Keratinocyte (primary cell): ENCODE results near the gene CLSTN1.

Source experiments
- EZH2 ChIP-seq: IDR thresholded peaks from one replicate; pipeline ENCODE4 v1.6.1; 2012; ENCODE audit warnings: inconsistent platforms, mild to moderate bottlenecking, low read length, moderate library complexity
- TF ChIP-seq, protein P1 (sequence below), 3 experiments: IDR thresholded peaks in 1 of 3; conservative IDR thresholded peaks in 1 of 3; optimal IDR thresholded peaks in 1 of 3; 2 replicates in 2 of 3; 3 replicates in 1 of 3; pipeline versions ENCODE3 to v1.5.1; 2011; ENCODE audit warnings: low read length in 3 of 3, mild to moderate bottlenecking in 3 of 3, moderate library complexity in 2 of 3, control low read depth in 1 of 3, inconsistent platforms in 1 of 3; ENCODE audit not compliant: insufficient read depth in 2 of 3; ENCODE audit errors: extremely low read depth in 1 of 3

GRCh38 chr1:9865724-9866123 is 42.0 kb upstream of the CLSTN1 start:
- TF ChIP-seq, protein P1, sequence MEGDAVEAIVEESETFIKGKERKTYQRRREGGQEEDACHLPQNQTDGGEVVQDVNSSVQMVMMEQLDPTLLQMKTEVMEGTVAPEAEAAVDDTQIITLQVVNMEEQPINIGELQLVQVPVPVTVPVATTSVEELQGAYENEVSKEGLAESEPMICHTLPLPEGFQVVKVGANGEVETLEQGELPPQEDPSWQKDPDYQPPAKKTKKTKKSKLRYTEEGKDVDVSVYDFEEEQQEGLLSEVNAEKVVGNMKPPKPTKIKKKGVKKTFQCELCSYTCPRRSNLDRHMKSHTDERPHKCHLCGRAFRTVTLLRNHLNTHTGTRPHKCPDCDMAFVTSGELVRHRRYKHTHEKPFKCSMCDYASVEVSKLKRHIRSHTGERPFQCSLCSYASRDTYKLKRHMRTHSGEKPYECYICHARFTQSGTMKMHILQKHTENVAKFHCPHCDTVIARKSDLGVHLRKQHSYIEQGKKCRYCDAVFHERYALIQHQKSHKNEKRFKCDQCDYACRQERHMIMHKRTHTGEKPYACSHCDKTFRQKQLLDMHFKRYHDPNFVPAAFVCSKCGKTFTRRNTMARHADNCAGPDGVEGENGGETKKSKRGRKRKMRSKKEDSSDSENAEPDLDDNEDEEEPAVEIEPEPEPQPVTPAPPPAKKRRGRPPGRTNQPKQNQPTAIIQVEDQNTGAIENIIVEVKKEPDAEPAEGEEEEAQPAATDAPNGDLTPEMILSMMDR (optimal IDR thresholded peaks at IDR 0.05 in 1 of 3, IDR thresholded peaks at IDR 0.05 in 1 of 3, conservative IDR thresholded peaks at IDR 0.05 in 1 of 3; ENCODE audit: extremely low read depth in 1 of 3, insufficient read depth in 2 of 3, low read length in 3 of 3): no peak
- no peak for TF ChIP-seq EZH2
